SKM-1 (cell line): ENCODE results near the gene COQ3.
"Not testable (repeated sequence)": the region's sequence is repeated elsewhere in the genome, so short reads cannot be mapped to it uniquely, and the experiment has no call there.

Source experiments
- DNase-seq: peaks from one replicate; lab custom pipeline; 2025; ENCODE audit not compliant: unreplicated experiment; lab: John Stamatoyannopoulos, UW

The COQ3 gene

DNA sequence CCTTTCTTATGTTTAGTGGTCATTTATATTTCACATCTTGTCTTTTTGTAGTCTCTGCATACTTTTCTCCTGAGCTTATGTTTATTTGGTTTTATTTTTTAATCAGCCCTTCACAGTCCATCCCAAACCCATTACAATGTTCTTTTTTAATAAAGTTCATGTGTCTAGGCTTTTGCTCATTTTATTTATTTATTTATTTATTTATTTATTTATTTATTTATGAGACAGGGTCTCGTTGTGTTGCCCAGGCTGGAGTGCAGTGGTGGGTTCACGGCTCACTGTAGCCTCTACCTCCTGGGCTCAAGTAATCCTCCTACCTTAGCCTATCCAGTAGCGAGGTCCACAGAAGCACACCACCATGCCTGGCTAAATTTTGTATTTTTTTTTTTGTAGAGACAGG lies 3.1 kb downstream of the COQ3 start:
- no peak for DNase-seq

- DNase-seq, result no peak
Observed at GRCh38 chr6:99384507-99384906, 9.5 kb downstream of the COQ3 start.

- DNase-seq, result no peak
Observed at GRCh38 chr6:99378636-99379035, 15.4 kb downstream of the COQ3 start.

- DNase-seq, result no peak
Observed at GRCh38 chr6:99369533-99369932, 24.5 kb downstream of the COQ3 start.

GRCh38 chr6:99366852-99367251 lies 27.1 kb downstream of the COQ3 start:
- DNase-seq, result no peak

DNA sequence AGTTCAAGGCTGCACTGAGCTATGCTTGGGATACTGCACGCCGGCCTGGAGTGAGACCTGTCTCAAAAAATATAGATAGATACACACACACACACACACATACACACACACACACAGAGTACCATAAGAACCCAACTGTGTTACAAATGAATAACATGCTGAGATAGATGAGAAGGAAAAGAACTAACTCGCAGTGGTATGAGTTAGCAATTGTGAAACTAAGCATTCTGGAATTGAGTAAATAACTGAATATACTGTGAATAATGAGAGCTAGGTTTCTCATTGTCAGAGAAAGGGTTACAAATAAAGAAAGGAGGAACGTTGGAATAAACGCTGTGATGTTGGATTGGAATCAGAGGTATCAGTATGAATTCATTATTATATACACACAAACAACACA lies 30.0 kb downstream of the COQ3 start:
- no peak for DNase-seq

GRCh38 chr6:99362678-99363268 lies 31.2 kb downstream of the COQ3 start:
- DNase-seq, result no peak

GRCh38 chr6:99359800-99360199 lies 34.2 kb downstream of the COQ3 start:
- DNase-seq, result no peak

- DNase-seq, result no peak
Observed at GRCh38 chr6:99356641-99357040, 37.4 kb downstream of the COQ3 start.

- DNase-seq, result no peak
Observed at GRCh38 chr6:99354983-99355382, 39.0 kb downstream of the COQ3 start.

GRCh38 chr6:99353126-99353525 lies 40.9 kb downstream of the COQ3 start:
- DNase-seq, result no peak

- no peak for DNase-seq
Observed at GRCh38 chr6:99350573-99350972, 43.4 kb downstream of the COQ3 start.

DNA sequence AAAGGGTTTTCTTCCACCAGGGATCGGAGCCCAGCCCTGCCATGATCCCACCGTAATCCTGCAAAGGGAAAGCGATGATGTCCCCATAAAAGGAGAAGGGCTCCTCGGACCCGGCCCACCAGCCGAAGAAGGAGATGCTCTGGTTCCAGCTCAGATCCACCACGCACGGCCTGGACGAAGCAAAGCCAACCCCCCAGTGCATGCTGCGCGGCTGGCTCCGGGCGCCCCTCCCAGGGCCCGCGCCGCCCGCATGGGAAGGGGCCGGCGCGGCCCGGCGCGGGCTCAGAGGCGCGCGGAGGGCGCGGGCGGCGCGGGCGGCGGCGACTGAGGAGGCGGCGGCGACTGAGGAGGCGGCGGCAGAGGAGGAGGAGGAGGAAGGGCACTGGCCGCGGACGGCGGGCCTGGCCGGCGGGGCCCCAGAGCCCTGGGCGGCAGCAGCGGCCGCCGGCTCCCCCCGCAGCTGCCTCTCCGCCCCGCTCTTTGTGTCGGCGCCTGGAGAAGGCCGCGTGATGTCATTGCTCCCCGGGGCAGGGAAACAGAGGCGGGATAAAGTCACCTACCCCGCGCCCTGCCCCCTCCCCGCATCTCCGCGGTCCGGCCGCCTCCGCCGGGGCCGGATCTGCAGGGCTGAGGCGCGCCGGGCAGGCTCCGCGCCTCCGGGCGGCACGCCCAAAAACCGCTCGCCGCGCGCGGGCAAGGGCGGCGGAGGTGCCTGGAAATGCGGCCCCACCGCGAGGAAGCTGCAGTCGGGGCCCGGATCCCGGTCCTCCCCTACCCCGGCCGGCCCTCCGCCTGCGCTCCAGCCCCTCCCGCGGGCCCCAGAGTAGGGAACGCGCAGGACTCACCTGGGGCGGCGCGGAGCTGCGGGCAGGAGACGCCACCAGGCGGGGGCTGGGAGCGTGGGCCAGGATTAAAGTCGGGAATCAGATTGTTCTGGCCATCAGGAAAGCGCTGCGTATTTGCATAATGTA lies 44.5 kb downstream of the COQ3 start, which contains the start of gene FAXC:
Gene FAXC (minus strand): TSS at position 504 of the 971 bp plus-strand sequence. CDS start 302 bp downstream, at position 202.
- no peak for DNase-seq

DNA sequence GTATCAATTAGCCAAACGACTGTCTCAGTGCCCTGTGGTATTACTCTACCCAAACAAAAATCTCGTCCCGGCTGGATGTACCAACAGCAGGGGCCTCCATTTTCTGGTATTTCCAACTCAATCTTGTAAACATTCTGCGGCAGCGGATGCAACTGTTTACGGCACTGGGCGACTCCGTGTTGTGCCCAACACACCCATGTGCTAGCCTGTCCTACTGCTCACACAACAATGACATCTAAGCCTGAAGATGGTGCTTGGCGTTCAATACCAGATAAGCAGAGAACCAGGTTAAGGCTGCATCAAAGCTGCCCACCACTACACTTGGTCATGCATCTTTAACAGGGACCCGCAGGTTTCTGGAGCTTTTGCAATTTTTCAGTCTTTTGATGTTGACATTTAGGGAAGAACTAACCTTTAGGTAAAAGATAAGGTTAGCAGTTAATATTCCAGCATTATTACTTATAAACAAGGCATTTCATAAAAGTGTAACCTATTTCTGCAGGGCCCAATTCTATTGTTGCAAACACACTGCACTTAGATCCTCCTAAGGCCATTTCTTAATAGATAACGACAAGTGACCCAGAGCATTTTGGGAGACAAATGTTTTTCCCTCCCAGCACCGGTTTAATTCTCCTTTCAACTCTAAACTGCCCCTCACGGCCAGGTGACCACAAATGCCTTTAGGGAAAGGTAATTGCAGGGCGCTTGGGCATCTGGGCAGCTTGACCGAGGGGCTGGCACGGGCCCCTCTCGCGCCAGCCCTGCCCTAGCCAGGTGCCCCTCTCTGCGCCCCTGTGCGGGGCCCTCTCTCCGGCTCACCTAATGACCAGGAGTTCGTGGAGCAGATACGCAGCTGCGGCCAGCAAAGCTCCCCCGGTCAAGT lies 45.5 kb downstream of the COQ3 start:
- DNase-seq, result no peak

DNA sequence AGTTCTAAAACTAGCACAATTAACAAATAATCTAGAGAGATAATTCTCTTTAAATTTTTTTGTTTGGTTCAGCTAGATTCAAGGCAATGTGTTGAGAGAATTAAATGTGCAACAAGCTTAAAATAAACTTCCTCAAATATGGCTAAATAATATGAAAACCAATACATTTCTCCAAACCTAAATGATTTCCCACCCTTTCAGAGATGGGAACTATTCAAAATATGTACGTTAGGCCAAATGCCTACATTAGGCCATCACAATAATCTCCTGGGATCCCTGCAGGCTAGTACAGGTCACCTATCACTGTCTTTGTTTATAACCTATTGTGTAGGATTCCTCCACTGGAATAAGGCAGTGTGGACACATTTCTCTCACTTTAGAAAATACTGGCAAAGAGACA lies 46.2 kb downstream of the COQ3 start:
- DNase-seq, result no peak

DNA sequence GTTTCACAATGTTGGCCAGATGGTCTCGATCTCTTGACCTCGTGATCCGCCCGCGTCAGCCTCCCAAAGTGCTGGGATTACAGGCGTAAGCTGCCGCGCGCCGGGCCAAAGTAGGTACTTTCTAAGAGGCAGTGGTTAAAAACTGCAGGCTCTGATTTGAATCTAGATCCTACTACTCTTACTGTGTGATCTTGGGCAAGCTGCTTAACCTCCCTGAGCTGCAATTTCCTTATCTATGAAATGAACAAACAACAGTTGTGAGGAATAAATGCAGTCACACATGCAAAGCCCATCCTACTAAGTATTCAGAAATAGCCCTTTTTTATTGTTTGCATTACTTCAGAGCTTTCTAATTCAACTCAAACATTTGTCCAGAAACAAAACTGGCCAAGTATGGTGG lies 47.4 kb downstream of the COQ3 start:
- DNase-seq, result no peak

DNA sequence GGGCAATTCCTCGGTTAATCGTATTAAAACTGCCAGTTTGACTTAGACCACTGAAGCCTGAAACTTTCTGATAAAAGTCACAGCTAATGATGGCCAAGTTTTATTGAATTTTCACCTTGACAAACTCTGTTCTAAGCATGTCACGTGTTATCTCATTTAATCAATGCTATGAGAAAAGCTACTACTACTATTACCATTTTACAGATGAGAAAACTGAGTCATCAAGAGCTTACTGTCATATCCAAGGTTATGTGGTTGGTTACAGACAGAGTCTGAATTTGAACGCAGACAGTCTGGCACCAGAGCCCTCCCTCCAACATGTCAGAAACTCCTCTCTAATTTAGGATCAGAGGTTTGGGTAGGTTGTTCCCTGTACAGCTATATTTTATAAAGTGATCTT lies 48.8 kb downstream of the COQ3 start:
- no peak for DNase-seq

DNA sequence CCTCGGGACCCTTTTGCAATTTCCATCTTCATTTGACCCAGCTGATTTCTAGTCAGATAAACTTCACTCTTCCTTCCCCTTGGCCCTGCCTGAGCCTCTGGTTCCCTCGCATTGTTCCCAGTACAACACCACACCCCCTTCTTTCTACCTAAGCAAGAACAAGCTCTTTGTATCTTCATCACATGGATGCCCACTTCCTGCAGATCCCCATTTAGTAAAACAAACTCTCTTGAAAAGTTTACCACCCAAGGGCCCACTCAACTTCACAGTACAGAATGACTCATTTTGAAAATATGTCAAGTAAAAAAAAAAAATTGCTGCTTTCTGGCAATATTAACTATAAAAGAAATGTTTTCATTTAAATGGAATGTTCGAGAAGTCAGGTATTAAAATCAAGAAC lies 49.7 kb downstream of the COQ3 start:
- no peak for DNase-seq

GRCh38 chr6:99341862-99342455 lies 52.0 kb downstream of the COQ3 start:
- no peak for DNase-seq

DNA sequence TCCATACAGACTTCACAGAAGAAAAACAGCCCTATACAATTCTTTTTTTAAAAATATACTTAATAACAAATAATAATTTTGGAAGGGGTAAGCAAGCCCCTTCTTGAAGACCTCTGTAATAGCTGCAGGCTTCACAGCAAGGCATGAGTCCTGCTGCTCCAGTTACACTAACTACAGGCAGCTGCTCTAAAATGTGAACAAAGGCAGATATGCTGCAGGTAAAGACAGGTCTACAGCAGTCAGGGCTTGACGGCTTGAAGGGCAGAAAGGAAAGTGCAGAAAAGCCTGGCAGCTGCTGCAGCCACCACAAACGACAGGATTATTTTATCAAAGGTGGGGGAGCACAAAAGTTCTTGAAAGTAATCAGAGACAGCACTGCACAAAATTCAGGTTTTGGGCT lies 55.8 kb downstream of the COQ3 start:
- no peak for DNase-seq

GRCh38 chr6:99335298-99335697 lies 58.7 kb downstream of the COQ3 start:
- not testable (repeated sequence) for DNase-seq
